Measurements from ENCODE around the gene TMSB4X. TPM values are rescaled to one million over a fixed set of nuclear protein-coding genes. Genes with fewer than 3 reads are reported as not detected.

The TMSB4X gene
- total RNA-seq, 2 experiments from 2014 or later = 10,813 to 11,021 TPM

- ChIA-PET POLR2A (interaction anchor here (1.5 to 25.0 kb wide), 3 partner anchors 11 to 95 kb away, joined by 3 to 1502 read pairs (median 693); no protein-coding TSS in a partner anchor), CTCF (no interaction called here)
- no peak for DNase-seq
- Mint-ChIP-seq H3K36me3 (ENCODE audit: low read depth) (peaks cover 13% of the 10 kb centered on the region), H3K4me3 (no peak overlapping the region), H3K4me1 (peaks cover 37% of the 10 kb centered on the region), H3K27me3 (no peaks in the 10 kb centered on the region), H3K27ac (no peak overlapping the region), H3K9me3 (peaks cover 3% of the 10 kb centered on the region)
Observed at GRCh38 chrX:12989461-12989860, 14.6 kb downstream of the TMSB4X start.

- CTCF ChIA-PET = no interaction called here
- POLR2A ChIA-PET = interaction anchor here (0.9 kb wide), 1 partner anchor 41 kb away, joined by 4 read pairs; no protein-coding TSS in a partner anchor
- H3K27ac Mint-ChIP-seq = no peak overlapping the region
- DNase-seq = no peak
- peaks cover 2% of the 10 kb centered on the region for H3K9me3 Mint-ChIP-seq
- H3K4me1 Mint-ChIP-seq = peaks cover 28% of the 10 kb centered on the region
- peaks cover 12% of the 10 kb centered on the region for H3K36me3 Mint-ChIP-seq (ENCODE audit: low read depth)
- no peaks in the 10 kb centered on the region for H3K27me3 Mint-ChIP-seq
- no peak overlapping the region for H3K4me3 Mint-ChIP-seq
Observed at GRCh38 chrX:12991575-12991974, 16.7 kb downstream of the TMSB4X start.

- Mint-ChIP-seq H3K27me3 (no peaks in the 10 kb centered on the region), H3K27ac (no peak overlapping the region), H3K4me1 (peaks cover 29% of the 10 kb centered on the region), H3K4me3 (no peak overlapping the region), H3K36me3 (ENCODE audit: low read depth) (peaks cover 7% of the 10 kb centered on the region), H3K9me3 (peaks cover 2% of the 10 kb centered on the region)
- ChIA-PET POLR2A (interaction anchor here (0.7 to 1.8 kb wide), 4 partner anchors 9 to 18 kb away, joined by 3 to 6 read pairs (median 4); partner anchors contain the start of gene TMSB4X), CTCF (no interaction called here)
- no peak for DNase-seq
Observed at GRCh38 chrX:12992544-12993118, 17.7 kb downstream of the TMSB4X start.

- Mint-ChIP-seq H3K4me1 (peaks cover 34% of the 10 kb centered on the region), H3K36me3 (ENCODE audit: low read depth) (peaks cover 7% of the 10 kb centered on the region), H3K9me3 (peaks cover 2% of the 10 kb centered on the region), H3K27me3 (no peaks in the 10 kb centered on the region), H3K4me3 (no peak overlapping the region), H3K27ac (no peak overlapping the region)
- DNase-seq = no peak
- POLR2A ChIA-PET = interaction anchor here (1.6 to 1.8 kb wide), 3 partner anchors 8 to 15 kb away, joined by 4 to 6 read pairs (median 5); no protein-coding TSS in a partner anchor
- CTCF ChIA-PET = interaction anchor here (1.0 kb wide), 1 partner anchor 47 kb away, joined by 3 read pairs; no protein-coding TSS in a partner anchor
Observed at GRCh38 chrX:12993826-12994225, 18.9 kb downstream of the TMSB4X start.

DNA sequence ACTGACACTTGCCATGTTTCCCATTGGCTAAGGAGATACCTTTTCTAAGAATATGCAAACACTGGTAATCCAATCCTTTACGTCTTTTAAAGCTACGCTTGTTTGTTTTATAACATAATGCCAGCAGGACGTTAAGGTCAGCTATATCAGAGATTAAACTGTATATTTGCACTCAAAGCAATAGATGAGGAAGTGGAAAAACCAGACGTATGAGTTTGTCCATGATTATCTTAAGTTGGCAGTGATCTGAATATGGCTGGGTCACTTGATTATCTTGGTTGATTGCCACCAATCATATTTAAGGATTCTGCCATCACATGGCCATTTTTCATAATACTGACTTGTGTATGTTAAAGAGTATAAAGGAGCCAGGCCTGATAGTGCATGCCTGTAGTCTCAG, 19.4 kb downstream of the TMSB4X start:
- POLR2A ChIA-PET = interaction anchor here (1.6 kb wide), 2 partner anchors 10 to 16 kb away, joined by 5 to 6 read pairs; no protein-coding TSS in a partner anchor

DNA sequence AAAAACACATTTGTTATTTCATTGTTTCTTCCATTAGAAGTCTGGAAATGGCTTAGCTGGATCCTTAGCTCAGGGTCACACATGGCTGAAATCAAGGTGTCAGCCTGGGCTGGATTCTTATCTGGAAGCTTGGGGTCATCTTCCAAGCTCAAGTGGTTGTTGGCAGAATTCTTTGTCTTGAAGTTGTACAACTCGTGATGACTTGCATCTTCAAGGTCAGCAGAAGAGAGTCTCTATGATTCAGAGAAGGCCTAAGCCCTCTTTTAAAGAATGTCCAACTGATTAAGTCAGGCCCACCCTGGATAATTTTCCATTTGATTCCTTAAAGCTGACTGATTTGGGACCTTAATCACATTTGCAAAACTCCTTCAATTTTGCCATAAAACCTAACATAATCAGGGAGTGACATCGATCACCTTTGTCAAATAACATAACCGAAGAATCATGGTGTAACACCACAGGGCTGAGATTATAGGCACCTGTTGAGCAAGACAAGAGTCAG, 22.1 kb downstream of the TMSB4X start:
- ChIA-PET CTCF (interaction anchor here (1.6 to 6.3 kb wide), 2 partner anchors 19 to 50 kb away, joined by 6 to 37 read pairs; no protein-coding TSS in a partner anchor), POLR2A (interaction anchor here (1.0 to 20.8 kb wide), 5 partner anchors 15 to 90 kb away, joined by 3 to 693 read pairs (median 77); partner anchors contain the start of gene TMSB4X)
- H3K4me3 Mint-ChIP-seq = no peak overlapping the region
- DNase-seq = no peak
- H3K9me3 Mint-ChIP-seq = peaks cover 2% of the 10 kb centered on the region
- H3K27me3 Mint-ChIP-seq = no peaks in the 10 kb centered on the region
- peaks cover 4% of the 10 kb centered on the region for H3K36me3 Mint-ChIP-seq (ENCODE audit: low read depth)
- H3K27ac Mint-ChIP-seq = peak overlapping the region; percentile 95
- peaks cover 54% of the 10 kb centered on the region for H3K4me1 Mint-ChIP-seq

More for the DNA sequence above, 19.4 kb downstream of the TMSB4X start:
- H3K4me3 Mint-ChIP-seq = no peak overlapping the region
- no peak for DNase-seq
- H3K36me3 Mint-ChIP-seq (ENCODE audit: low read depth) = peaks cover 7% of the 10 kb centered on the region
- H3K27ac Mint-ChIP-seq = no peak overlapping the region
- H3K9me3 Mint-ChIP-seq = peaks cover 2% of the 10 kb centered on the region
- CTCF ChIA-PET = interaction anchor here (1.0 kb wide), 1 partner anchor 48 kb away, joined by 3 read pairs; no protein-coding TSS in a partner anchor
- H3K4me1 Mint-ChIP-seq = peaks cover 33% of the 10 kb centered on the region
- no peaks in the 10 kb centered on the region for H3K27me3 Mint-ChIP-seq

GRCh38 chrX:12997906-12998687, 23.2 kb downstream of the TMSB4X start:
- ChIA-PET POLR2A (interaction anchor here (1.0 to 20.8 kb wide), 7 partner anchors 14 to 88 kb away, joined by 3 to 693 read pairs (median 46); partner anchors contain the start of gene TMSB4X), CTCF (interaction anchor here (1.2 to 6.3 kb wide), 5 partner anchors 20 to 94 kb away, joined by 3 to 37 read pairs (median 8); no protein-coding TSS in a partner anchor)
- H3K27me3 Mint-ChIP-seq = no peaks in the 10 kb centered on the region
- peaks cover 63% of the 10 kb centered on the region for H3K4me1 Mint-ChIP-seq
- H3K9me3 Mint-ChIP-seq = peaks cover 2% of the 10 kb centered on the region
- H3K27ac Mint-ChIP-seq = peak overlapping the region; percentile 95
- no peak for DNase-seq
- H3K4me3 Mint-ChIP-seq = peak overlapping the region; percentile 49
- H3K36me3 Mint-ChIP-seq (ENCODE audit: low read depth) = peaks cover 4% of the 10 kb centered on the region

GRCh38 chrX:12999422-12999821, 24.5 kb downstream of the TMSB4X start:
- H3K27ac Mint-ChIP-seq = peak overlapping the region; percentile 94
- no peaks in the 10 kb centered on the region for H3K27me3 Mint-ChIP-seq
- ChIA-PET CTCF (interaction anchor here (1.2 to 6.3 kb wide), 6 partner anchors 14 to 93 kb away, joined by 3 to 37 read pairs (median 8); no protein-coding TSS in a partner anchor), POLR2A (interaction anchor here (1.0 to 20.8 kb wide), 10 partner anchors 13 to 735 kb away, joined by 3 to 693 read pairs (median 28); partner anchors contain the start of genes OFD1, TMSB4X and TRAPPC2)
- peaks cover 2% of the 10 kb centered on the region for H3K9me3 Mint-ChIP-seq
- peak; percentile 60 for DNase-seq
- H3K36me3 Mint-ChIP-seq (ENCODE audit: low read depth) = peaks cover 4% of the 10 kb centered on the region
- H3K4me1 Mint-ChIP-seq = peaks cover 70% of the 10 kb centered on the region
- H3K4me3 Mint-ChIP-seq = peak overlapping the region; percentile 73

DNA sequence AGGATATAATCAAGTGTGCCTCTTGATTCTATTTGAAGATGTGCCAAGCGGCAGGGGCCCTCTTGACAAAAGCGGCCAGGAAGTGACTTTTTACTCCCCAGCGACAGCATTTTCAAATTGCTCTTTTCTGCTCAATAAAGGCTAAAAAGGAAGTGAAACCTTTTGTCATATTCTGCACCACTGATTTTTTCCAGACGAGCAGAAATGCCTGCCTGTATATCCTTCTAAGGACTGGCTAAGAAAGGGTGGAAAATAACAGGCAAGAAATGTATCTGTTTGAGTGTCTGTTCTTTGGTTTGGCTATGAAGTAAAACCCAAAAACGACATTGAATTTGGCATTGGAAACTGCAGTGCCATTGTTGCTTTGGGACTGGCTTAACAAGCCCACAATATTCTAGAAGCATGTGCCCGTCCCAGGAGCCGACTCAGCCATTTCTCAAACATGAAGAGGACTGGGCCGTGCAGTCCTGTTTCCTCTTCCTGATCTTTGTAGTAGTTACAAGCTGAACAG, 25.4 kb downstream of the TMSB4X start:
- peaks cover 3% of the 10 kb centered on the region for H3K36me3 Mint-ChIP-seq (ENCODE audit: low read depth)
- H3K27me3 Mint-ChIP-seq = no peaks in the 10 kb centered on the region
- peak; percentile 42 for DNase-seq
- peaks cover under 1% of the 10 kb centered on the region for H3K9me3 Mint-ChIP-seq
- H3K4me1 Mint-ChIP-seq = peaks cover 78% of the 10 kb centered on the region
- ChIA-PET CTCF (interaction anchor here (1.6 to 6.3 kb wide), 7 partner anchors 13 to 92 kb away, joined by 4 to 37 read pairs (median 8); no protein-coding TSS in a partner anchor), POLR2A (interaction anchor here (1.0 to 20.8 kb wide), 9 partner anchors 12 to 734 kb away, joined by 3 to 693 read pairs (median 32); partner anchors contain the start of genes OFD1, TMSB4X and TRAPPC2)
- peak overlapping the region; percentile 73 for H3K4me3 Mint-ChIP-seq
- H3K27ac Mint-ChIP-seq = peak overlapping the region; percentile 94

GRCh38 chrX:13001097-13001496, 26.2 kb downstream of the TMSB4X start:
- H3K27me3 Mint-ChIP-seq = no peaks in the 10 kb centered on the region
- H3K4me1 Mint-ChIP-seq = peaks cover 81% of the 10 kb centered on the region
- H3K4me3 Mint-ChIP-seq = no peak overlapping the region
- H3K27ac Mint-ChIP-seq = peak overlapping the region; percentile 94
- ChIA-PET POLR2A (interaction anchor here (1.3 to 20.8 kb wide), 9 partner anchors 8 to 85 kb away, joined by 4 to 693 read pairs (median 32); partner anchors contain the start of gene TMSB4X), CTCF (interaction anchor here (0.6 to 6.3 kb wide), 6 partner anchors 12 to 91 kb away, joined by 3 to 37 read pairs (median 8); no protein-coding TSS in a partner anchor)
- no peak for DNase-seq
- H3K9me3 Mint-ChIP-seq = no peaks in the 10 kb centered on the region
- H3K36me3 Mint-ChIP-seq (ENCODE audit: low read depth) = no peaks in the 10 kb centered on the region

DNA sequence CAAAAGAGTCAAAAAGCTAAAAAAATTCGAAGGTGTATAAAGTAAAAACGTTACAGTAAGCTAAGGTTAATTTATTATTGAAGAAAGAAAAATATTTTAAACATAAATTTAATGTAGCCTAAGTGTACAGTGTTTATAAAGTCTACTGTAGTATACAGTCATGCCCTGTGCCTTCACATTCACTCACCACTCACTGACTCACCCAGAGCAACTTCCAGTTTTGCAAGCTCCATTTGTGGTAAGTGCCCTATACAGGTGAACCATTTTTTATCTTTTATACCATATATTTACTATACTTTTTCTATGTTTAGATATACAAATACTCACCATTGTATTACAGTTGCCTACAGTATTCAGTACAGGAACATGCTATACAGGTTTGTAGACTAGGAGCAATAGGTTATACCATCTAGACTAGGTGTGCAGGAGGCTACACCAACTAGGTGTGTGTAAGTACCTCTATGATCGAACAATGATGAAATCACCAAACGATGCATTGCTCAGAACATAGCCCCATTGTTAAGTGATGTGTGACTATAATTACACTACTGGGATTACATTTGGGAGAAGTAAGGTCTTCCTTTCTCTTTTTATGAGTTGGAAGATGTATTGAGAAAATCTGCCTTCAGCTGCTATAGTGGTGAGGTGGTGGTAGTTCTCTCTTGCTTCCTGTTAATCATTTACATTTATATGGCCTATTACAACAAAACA, 27.2 kb downstream of the TMSB4X start:
- Mint-ChIP-seq H3K9me3 (no peaks in the 10 kb centered on the region), H3K4me1 (peaks cover 83% of the 10 kb centered on the region), H3K36me3 (ENCODE audit: low read depth) (no peaks in the 10 kb centered on the region), H3K4me3 (peak overlapping the region; percentile 10), H3K27me3 (no peaks in the 10 kb centered on the region), H3K27ac (peak overlapping the region; percentile 85)
- ChIA-PET POLR2A (interaction anchor here (0.8 to 20.8 kb wide), 13 partner anchors 9 to 84 kb away, joined by 3 to 693 read pairs (median 5); partner anchors contain the start of gene TMSB4X), CTCF (interaction anchor here (0.6 to 6.3 kb wide), 8 partner anchors 10 to 90 kb away, joined by 3 to 37 read pairs (median 4); no protein-coding TSS in a partner anchor)
- DNase-seq = no peak

Measured in activated CD4-positive, alpha-beta memory T cell treated with anti-CD3 and anti-CD28 coated beads, Interleukin-2, amount 10 ng/mL, durations not matched to agents 7 days and 5 days (primary cell).